ENCODE data around the gene CCDC88B. TPM values are rescaled to one million over a fixed set of nuclear protein-coding genes. Genes with fewer than 3 reads are reported as not detected.

Gene CCDC88B
- total RNA-seq, 2 experiments from 2014 or later: 107 to 112 TPM

DNA sequence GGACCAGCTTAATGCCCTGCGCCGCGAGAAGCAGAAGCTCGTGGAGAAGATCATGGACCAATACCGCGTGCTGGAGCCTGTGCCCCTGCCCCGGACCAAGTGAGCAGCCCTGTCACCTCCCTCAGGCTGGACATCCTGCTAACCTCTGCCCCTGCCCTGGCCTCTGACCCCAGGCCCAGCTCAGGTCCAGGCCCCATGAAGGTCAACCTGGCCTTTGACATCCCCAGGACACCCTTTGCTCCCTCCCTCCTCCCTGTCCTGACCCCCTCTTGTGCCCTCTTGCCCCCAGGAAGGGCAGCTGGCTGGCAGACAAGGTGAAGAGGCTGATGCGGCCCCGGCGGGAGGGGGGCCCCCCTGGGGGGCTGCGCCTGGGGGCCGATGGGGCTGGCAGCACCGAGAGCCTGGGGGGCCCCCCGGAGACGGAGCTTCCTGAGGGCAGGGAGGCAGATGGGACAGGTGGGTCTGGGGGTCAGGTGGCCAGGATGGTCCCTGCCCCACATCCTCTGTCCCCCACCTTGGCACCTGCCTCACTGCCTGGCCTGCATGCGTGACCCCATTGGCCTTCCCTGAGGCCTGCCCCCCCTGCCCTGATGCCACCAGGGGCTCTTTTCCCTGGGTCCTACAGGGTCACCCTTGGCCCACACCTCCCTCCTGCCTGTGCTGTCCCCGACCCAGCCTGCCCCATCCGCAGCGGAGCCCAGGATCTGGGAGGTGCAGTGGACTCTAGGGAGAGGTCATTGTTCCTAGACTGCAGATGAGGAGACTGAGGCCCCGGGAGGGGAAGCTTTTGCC, 13.9 kb downstream of the CCDC88B start:
- TF ChIP-seq, protein P1, sequence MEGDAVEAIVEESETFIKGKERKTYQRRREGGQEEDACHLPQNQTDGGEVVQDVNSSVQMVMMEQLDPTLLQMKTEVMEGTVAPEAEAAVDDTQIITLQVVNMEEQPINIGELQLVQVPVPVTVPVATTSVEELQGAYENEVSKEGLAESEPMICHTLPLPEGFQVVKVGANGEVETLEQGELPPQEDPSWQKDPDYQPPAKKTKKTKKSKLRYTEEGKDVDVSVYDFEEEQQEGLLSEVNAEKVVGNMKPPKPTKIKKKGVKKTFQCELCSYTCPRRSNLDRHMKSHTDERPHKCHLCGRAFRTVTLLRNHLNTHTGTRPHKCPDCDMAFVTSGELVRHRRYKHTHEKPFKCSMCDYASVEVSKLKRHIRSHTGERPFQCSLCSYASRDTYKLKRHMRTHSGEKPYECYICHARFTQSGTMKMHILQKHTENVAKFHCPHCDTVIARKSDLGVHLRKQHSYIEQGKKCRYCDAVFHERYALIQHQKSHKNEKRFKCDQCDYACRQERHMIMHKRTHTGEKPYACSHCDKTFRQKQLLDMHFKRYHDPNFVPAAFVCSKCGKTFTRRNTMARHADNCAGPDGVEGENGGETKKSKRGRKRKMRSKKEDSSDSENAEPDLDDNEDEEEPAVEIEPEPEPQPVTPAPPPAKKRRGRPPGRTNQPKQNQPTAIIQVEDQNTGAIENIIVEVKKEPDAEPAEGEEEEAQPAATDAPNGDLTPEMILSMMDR (IDR thresholded peaks at IDR 0.05): no peak
- Mint-ChIP-seq H3K9me3 (no peaks in the 10 kb centered on the region), H3K4me3 (no peak overlapping the region), H3K27me3 (no peaks in the 10 kb centered on the region), H3K36me3 (ENCODE audit: low read depth) (peaks cover 9% of the 10 kb centered on the region), H3K4me1 (ENCODE audit: low read depth) (peaks cover 13% of the 10 kb centered on the region), H3K27ac (no peak overlapping the region)
- no peaks in the 10 kb centered on the region for H3K27me3 ChIP-seq (ENCODE audit: control insufficient read depth in 1 of 2, insufficient read depth in 2 of 2, low read length in 2 of 2)
- H3K9me3 ChIP-seq (ENCODE audit: control insufficient read depth in 1 of 2, insufficient read depth in 1 of 2, low read length in 2 of 2): no peaks in the 10 kb centered on the region
- POLR2A ChIA-PET: interaction anchor here (1.9 kb wide), 1 partner anchor 36 kb away, joined by 10 read pairs; the partner anchor contains the start of genes PRDX5 and TRMT112
- CTCF ChIA-PET: interaction anchor here (0.7 to 1.0 kb wide), 2 partner anchors 23 to 36 kb away, joined by 3 to 4 read pairs; partner anchors contain the start of gene PRDX5
- peaks cover 37% of the 10 kb centered on the region for H3K36me3 ChIP-seq (ENCODE audit: insufficient read depth, low read length)
- intact Hi-C loops (cut with DNase I, micrococcal nuclease): no loop called here
- peaks cover 21% of the 10 kb centered on the region for H3K4me1 ChIP-seq (ENCODE audit: insufficient read depth, low read length)
- DNase-seq (no peak), ATAC-seq (ENCODE audit: poor library complexity) (no peak)
- H3K4me3 ChIP-seq (ENCODE audit: low read length): no peak overlapping the region
- H3K27ac ChIP-seq (ENCODE audit: low read depth in 1 of 2, low read length in 2 of 2): no peak overlapping the region

DNA sequence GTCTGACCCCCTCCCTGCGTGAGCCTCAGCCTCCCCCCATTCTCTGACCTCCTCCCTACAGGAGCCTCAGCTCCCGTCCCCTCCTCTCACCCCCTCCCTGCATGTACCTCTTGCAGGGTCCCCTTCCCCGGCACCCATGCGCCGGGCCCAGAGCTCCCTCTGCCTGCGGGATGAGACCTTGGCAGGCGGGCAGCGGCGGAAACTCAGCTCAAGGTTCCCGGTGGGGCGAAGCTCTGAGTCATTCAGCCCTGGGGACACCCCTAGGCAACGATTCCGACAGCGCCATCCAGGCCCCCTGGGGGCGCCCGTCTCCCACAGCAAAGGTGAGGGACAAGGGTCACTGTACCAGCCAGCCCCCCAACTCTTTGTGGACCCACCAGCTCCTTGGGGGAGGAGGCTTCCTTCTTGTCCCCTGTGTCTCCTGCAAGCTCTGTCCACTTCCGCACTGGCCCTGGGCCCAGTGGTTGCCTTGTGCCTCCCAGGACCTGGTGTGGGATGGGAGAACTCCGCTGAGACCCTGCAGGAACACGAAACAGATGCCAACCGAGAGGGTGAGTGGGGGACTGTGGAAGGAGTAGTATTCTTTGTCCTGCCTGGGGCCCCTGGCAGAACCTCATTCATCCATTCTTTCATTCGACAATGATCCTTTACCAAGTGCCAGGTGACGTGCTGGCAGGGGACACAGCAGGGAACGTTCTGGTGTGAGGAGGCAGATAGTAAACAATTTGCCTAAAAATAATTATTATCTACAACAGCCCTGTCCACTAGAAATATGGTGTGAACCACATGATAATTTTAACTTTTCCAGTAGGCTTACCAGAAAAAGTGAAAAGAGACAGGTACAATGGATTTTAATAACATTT, 15.3 kb downstream of the CCDC88B start:
- Histone ChIP-seq H3K9me3 (ENCODE audit: control insufficient read depth in 1 of 2, insufficient read depth in 1 of 2, low read length in 2 of 2) (no peaks in the 10 kb centered on the region), H3K4me1 (ENCODE audit: insufficient read depth, low read length) (peaks cover 33% of the 10 kb centered on the region), H3K4me3 (ENCODE audit: low read length) (no peak overlapping the region), H3K36me3 (ENCODE audit: insufficient read depth, low read length) (peaks cover 31% of the 10 kb centered on the region), H3K27me3 (ENCODE audit: control insufficient read depth in 1 of 2, insufficient read depth in 2 of 2, low read length in 2 of 2) (no peaks in the 10 kb centered on the region), H3K27ac (ENCODE audit: low read depth in 1 of 2, low read length in 2 of 2) (no peak overlapping the region)
- no peaks in the 10 kb centered on the region for H3K9me3 Mint-ChIP-seq
- CTCF ChIA-PET: interaction anchor here (0.8 to 1.3 kb wide), 3 partner anchors 13 to 37 kb away, joined by 3 to 12 read pairs (median 3); partner anchors contain the start of genes PRDX5 and TRMT112
- H3K4me3 Mint-ChIP-seq: no peak overlapping the region
- intact Hi-C loops (cut with DNase I, micrococcal nuclease): loop anchor here in 1 of 2 experiments (5.0 kb wide), 1 partner anchor 38 kb away; the partner anchor contains the start of genes PRDX5 and TRMT112
- POLR2A ChIA-PET: interaction anchor here (1.0 to 6.3 kb wide), 2 partner anchors 14 to 38 kb away, joined by 3 to 45 read pairs; partner anchors contain the start of genes PRDX5 and TRMT112
- TF ChIP-seq, protein P1 (IDR thresholded peaks at IDR 0.05): no peak
- H3K27ac Mint-ChIP-seq: no peak overlapping the region
- H3K4me1 Mint-ChIP-seq (ENCODE audit: low read depth): peaks cover 22% of the 10 kb centered on the region
- peaks cover 18% of the 10 kb centered on the region for H3K36me3 Mint-ChIP-seq (ENCODE audit: low read depth)
- ATAC-seq (ENCODE audit: poor library complexity) (peak; percentile 42), DNase-seq (peak in 6 of 14 experiments; percentile 45 to 72 (median 52))
- H3K27me3 Mint-ChIP-seq: no peaks in the 10 kb centered on the region
